ENCODE data around the gene CENPW. TPM values are rescaled to one million over a fixed set of nuclear protein-coding genes. Genes with fewer than 3 reads are reported as not detected.

The CENPW gene
- total RNA-seq, 2 experiments from 2014 or later = 22.1 to 76.9 TPM

DNA sequence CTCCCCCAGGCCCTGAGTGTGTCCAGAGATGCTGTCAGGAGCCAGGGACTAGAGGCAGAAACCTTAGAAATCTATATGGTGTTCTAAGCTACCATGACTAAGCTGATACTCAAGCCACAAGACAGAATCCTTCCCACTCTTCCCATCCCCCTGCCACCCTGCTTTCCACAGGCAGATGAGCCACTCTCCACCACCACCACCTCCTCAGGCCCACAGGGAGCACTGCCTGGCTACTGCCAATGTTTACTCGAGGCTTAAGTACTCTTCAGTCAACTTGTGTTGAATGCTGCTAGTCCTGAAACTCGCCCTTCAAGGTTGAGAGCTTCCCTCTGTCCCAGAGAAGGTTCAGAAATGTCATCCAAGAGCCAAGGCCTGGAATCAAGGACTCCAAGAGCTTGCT, 56.2 kb downstream of the CENPW start:
- Histone ChIP-seq H3K9me3 (ENCODE audit: low read length) (no peaks in the 10 kb centered on the region), H3K4me3 (ENCODE audit: low read depth, low read length, poor library complexity, severe bottlenecking) (no peak overlapping the region), H3K9me2 (ENCODE audit: insufficient read depth, low read length) (no peaks in the 10 kb centered on the region), H3K4me2 (ENCODE audit: low read length) (no peak overlapping the region), H3K36me3 (ENCODE audit: insufficient read depth, low read length) (no peaks in the 10 kb centered on the region), H3K27ac (ENCODE audit: low read depth, low read length, poor library complexity, severe bottlenecking) (no peak overlapping the region), H3K79me2 (ENCODE audit: insufficient read depth, low read depth, low read length) (no peaks in the 10 kb centered on the region), H2AFZ (ENCODE audit: low read length) (no peak overlapping the region), H3K4me1 (ENCODE audit: insufficient read depth, low read length, poor library complexity, severe bottlenecking) (no peaks in the 10 kb centered on the region), H4K20me1 (ENCODE audit: insufficient read depth, low read length) (no peaks in the 10 kb centered on the region)
- no peak for DNase-seq (ENCODE audit: low spot score)
- POLR2A ChIA-PET = no interaction called here
- no peak for TF ChIP-seq EZH2phosphoT487 (IDR thresholded peaks at IDR 0.05; ENCODE audit: borderline replicate concordance, low read depth, low read length)
- TF ChIP-seq, protein P1, sequence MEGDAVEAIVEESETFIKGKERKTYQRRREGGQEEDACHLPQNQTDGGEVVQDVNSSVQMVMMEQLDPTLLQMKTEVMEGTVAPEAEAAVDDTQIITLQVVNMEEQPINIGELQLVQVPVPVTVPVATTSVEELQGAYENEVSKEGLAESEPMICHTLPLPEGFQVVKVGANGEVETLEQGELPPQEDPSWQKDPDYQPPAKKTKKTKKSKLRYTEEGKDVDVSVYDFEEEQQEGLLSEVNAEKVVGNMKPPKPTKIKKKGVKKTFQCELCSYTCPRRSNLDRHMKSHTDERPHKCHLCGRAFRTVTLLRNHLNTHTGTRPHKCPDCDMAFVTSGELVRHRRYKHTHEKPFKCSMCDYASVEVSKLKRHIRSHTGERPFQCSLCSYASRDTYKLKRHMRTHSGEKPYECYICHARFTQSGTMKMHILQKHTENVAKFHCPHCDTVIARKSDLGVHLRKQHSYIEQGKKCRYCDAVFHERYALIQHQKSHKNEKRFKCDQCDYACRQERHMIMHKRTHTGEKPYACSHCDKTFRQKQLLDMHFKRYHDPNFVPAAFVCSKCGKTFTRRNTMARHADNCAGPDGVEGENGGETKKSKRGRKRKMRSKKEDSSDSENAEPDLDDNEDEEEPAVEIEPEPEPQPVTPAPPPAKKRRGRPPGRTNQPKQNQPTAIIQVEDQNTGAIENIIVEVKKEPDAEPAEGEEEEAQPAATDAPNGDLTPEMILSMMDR (conservative IDR thresholded peaks at IDR 0.05; ENCODE audit: low read length) = no peak
- BruUV-seq (replicated peaks) = no TSS peak
- intact Hi-C loops (cut with micrococcal nuclease; ENCODE audit: unreplicated experiment) = no loop called here
- CTCF ChIA-PET (ENCODE audit: unreplicated experiment) = no interaction called here

Measured in OCI-LY7 (cell line).